NCI-H146 (cell line): ENCODE results near the gene TELO2.
"Not testable (repeated sequence)": the region's sequence is repeated elsewhere in the genome, so short reads cannot be mapped to it uniquely, and the experiment has no call there.

ENCODE experiments used
- DNase-seq: peaks from one replicate; lab custom pipeline; 2025; lab: John Stamatoyannopoulos, UW

TELO2 gene

DNA sequence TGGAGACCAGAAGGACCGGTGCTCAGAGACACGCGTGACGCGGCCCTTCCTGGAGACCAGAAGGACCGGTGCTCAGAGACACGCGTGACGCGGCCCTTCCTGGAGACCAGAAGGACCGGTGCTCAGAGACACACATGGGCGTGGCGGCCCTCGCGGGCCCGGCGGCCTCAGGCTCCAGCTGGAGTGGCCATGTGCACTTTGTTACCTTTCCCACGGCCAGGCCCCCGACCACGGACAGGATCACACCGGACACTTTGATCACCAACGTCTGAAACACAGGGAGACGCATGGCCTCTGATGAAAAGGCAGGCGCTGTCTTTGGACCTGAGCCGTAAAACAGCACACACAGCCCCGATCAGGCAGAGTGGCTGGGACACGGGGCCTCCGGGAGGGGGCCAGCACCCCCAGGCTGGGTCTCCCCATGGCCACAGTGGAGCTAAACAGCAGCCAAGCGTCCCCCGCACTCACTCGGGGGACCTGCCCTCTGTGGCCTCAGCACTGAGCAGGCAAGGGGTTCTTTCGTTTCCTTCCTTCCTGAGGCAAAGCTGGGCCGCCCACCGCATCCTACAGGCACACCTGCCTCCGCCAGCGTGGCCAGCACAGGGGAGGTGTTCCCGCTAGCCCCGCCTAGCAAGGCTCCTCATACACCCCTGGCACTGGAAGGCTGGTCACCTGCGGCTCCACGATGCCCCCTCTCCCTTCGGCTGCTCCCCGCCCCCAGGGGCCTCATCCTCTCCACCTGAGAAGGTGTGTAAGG lies 35.5 kb upstream of the TELO2 start:
- DNase-seq: no peak

DNA sequence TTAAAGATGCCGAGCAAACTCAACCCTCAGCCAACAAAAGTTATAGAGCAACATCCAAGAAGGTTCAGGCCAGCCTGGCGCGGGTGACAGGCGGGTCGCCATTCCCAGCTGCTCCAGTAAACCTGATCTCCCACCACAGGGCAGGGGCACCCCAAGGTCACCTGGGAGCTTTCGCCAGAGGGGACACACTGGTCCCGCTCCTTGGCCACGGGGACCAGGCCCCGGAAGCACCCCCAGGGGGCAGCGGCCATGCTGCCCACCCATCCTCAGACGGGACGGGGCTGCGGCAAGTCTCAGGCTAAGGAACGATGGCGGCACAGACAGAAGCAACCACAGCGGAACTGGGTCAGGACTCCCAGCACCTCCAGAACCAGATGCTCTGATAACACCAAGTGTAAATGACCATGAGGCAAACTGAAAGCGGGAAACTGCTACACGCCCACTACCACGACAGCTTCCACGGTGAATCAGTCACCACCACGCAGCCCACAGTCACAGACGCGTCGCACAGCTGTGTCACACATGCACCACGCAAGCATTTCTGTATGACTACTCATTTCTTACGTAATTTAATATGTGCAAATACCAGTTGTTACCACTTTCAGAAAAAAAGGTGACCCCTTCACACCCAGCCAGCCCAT lies 34.7 kb upstream of the TELO2 start:
- no peak for DNase-seq

DNA sequence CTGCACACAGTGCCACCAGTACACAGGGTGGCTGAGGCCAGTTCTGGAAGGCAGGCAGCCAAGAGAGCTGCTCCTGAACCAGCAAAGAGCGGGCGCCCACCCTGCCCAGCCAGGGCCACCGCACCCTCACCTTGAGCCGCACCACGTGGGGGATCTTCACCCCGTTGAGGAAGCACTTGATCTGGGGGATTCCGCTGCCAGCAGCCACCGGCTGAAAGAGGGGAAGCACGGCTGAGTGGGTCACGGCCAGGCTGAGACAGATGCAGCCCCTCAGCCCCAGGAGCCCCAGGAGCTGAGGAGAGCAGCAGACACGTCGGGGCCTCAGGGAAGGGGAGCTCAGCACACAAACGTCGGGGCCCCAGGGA lies 34.2 kb upstream of the TELO2 start:
- DNase-seq: no peak

DNA sequence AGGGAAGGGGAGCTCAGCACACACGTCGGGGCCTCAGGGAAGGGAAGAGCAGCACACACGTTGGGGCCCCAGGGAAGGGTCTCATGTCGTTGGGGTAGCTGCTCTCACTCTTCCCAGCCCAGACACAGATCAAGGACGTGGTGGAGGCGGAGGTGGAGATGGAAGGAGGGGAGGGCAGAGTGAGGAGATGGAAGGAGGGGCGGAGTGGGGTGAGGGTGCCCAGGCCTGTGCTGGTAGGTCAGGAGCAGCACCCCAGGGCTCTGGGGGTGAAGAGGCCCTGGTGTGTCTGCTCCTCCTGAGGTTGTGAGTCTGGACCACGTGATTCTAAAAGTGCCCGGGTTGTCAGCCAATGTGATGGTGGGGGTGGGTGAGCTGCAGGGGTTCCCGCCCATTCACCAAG lies 33.2 kb upstream of the TELO2 start:
- DNase-seq: no peak

DNA sequence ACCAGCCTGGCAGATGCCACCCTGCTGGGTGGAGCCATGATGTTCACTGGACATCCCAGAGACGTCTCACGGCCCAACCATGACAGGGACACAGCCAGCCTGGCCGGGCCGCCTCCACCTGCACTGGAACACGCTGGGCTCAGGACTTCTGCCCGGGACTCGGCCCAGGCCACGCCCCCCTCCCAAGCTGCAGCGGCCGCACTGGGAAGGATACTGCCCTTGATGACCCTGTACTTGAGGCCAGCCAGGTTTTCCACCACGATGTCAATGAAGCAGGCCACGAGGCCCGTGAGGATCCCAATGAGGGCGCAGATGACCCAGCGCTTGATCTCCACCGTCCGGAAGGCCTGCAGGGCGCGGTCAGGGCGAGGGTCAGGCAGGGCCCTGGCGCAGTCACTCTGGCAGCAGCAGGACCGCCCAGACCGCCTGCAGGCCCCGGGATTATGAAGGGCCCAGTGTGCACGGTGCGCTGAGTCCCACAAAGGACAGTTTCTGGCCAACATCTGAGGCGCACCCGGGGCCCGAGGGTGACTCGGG lies 32.5 kb upstream of the TELO2 start:
- DNase-seq: no peak

DNA sequence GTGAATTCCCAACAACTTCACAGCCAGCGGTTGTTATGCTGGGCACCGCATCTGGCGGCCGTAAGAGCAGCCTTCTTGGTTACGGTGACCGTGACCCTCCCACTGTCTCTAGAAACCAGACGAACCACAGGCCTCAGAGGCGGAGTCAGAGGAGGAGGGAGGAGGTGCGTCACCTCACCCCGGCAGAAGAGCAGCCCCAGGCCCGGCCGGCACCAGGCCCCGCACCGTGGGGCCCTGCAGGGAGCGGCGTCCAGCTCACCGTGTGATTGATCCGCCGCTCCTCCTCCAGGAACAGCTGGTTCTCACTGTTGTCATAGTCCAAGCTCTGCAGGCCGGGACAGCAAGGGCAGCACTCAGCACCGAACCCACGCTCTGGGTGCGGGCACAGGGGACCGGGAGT lies 32.0 kb upstream of the TELO2 start:
- no peak for DNase-seq

DNA sequence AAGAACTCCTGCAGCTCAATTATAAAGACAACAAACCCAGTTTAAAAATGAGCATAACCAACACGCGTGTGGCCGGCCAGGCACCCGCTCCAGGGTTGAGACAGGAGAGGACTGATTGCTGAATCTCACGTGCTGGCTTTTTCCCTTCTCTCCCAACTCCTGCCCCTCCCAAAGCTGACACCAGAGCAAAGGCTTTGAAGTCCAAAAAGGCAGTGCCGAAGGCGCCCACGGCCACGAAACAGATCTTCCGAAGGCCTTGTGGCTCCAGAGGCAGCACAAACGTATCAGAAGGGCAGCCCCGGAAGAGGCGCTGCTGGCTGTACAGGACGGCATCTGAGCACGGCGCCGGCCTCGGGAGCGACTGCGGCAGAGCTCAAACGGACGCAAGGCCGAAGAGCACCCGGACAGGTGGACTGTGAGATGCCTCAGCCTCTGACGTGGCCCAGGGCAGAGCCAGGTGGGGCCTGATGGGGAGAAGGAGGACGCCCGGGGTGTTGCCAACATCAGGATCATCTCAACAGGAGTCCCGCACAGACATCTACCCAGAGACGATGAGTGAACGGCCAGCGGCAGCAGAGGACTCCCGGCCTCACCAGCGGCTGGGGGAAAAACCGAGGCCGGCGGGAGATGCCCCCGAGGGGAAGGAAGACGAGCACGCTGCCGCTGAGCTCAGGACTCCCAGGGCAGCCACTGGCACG lies 28.8 kb upstream of the TELO2 start:
- no peak for DNase-seq

DNA sequence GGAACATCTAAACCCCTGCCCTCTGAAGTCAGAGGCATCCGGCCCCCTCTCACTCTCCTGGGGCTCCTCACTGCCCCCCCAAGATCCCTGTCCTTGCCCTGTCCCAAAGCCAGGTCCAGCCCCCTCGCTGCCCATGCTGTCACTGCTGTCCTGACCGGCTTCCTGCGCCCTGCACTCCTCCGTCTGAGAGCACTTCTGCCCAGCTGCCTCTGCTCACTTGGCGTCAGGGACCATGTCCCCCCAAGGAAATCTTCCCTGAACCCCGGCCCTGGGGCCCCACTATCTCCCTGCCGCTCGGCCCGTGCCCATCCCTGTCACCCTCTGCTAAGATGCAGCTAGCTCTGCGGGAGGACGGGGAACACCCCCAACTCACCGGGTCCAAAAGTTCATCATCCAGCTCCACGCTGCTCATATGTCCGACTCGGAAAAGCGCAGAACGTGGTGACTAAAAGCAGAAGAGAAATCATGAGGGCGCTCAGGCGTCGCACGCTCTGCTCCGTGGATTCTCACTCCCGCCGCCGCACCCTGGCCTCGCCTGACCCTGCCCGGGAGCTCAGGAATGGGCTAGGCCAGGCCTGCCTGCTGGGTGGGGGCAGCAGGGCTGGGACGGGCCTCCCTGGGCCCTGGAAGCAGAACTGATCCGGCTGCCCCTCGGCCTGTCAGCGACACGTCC lies 28.1 kb upstream of the TELO2 start:
- DNase-seq: no peak

DNA sequence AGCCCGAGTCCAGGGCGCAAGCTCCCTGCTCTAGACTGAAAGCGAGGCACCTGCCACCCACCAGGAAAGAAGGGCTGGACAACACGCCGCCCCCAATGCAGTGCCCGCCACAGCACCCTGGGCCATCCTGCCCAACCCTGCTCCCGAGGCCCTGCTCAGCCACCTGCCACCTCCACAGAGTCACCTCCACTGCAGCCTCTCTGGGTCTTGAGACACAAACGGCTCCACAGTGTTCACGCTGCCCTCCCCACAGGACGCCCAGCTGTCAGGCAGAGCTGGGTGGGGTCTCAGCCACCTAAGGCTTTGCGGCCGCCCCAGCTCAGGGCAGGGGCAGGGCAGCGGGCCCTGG lies 27.6 kb upstream of the TELO2 start:
- no peak for DNase-seq

DNA sequence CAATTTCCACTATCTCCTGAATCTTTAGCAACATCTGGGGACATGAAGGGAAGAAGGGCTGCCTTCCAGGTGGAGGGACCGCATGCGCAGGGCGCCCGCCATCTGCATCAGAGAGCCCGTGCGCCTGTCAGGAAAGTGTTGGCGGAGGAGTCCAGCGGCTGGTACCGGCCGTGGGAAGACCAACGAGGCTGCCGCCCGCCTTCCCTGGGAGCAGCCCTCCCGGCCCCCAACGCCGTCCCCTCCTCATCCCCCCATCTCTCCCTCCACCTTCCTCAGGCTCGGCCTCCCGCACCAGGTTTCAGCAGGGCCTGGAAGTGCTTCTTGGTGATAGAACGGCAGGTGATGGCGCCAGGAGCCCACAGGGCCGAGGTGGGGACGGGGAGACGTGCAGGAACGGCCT lies 27.1 kb upstream of the TELO2 start:
- no peak for DNase-seq

DNA sequence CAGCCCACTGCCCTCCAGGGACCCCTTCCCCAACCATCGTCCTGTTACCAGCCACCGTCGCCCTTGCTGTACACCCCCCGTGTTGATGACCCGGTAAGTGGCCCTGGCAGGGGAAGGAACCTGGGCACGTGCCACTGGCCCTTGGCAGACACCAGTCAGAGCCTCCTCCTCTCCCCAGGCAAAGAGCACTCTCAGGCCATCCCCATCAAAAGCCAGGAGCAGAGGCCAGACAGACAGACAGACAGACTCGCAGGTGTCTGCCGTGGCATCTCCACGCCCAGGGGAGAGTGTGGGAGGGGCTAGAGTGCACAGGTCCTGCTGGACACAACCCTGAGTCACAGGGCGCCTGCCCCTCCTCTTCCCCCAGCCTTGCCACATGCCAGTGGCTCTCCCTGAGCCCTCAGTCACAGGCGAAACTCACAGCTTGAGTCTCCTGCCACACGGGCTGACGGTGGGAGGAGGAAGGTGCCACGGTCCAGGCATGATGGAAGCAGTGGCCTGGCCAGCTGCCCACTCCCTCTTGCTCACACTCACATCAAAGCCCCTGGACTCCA lies 26.1 kb upstream of the TELO2 start:
- DNase-seq: no peak

DNA sequence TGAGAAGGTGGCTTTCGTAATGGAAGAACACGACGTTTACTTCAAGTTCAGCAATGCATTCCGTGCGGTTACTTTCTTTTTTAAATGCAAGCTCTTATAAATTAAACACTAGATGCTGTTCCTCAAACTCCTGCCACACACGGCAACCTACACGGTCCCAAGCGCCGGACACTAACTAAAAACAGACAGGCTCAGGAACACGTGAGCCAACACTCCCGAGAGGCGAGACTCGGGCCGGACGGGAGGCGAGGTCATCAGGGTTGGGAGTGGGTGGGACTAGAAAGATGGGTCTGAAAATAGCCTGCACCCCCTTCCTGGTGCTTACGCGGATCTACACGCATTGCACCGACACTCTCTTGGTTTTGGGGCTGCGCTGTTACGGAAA lies 24.7 kb upstream of the TELO2 start:
- no peak for DNase-seq

DNA sequence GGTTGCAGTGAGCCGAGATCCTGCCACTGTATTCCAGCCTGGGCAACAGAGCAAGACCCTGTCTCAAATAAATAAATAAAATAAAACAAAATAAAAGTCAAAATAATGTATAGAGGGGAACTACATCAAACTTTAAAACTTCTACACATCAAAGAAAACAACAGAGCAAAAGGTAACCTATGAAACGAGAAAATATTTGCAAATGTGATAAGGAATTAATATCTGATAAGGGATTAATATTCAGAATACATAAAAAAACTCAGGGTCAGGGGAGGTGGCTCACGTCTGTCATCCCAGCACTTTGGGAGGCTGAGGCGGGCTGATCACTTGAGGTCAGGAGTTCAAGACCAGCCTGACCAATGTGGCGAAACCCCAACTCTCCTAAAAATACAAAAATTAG lies 24.0 kb upstream of the TELO2 start:
- not testable (repeated sequence) for DNase-seq

DNA sequence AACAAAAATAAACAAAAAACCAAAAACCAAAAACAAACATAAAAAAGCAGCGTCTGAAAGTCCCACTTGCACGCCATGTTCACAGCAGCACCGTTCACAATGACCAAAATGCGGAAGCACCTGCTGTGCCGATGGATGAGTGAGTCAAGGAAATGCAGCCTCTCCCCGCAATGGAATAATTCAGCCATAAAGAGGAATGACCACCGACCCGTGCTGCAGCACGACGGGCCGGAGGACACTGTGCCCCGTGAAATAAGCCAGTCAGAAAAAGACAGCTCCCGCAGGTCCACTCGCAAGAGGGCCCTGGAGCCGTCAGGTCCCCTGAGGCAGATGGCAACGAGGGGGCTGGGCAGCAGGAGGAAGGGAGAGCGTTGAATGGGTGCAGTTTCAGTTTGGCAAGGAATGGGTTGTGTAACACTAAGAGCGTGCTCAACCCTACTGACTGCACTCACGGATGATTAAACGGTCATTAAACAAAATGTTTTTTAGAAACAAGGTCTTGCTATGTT lies 23.4 kb upstream of the TELO2 start:
- DNase-seq: no peak

DNA sequence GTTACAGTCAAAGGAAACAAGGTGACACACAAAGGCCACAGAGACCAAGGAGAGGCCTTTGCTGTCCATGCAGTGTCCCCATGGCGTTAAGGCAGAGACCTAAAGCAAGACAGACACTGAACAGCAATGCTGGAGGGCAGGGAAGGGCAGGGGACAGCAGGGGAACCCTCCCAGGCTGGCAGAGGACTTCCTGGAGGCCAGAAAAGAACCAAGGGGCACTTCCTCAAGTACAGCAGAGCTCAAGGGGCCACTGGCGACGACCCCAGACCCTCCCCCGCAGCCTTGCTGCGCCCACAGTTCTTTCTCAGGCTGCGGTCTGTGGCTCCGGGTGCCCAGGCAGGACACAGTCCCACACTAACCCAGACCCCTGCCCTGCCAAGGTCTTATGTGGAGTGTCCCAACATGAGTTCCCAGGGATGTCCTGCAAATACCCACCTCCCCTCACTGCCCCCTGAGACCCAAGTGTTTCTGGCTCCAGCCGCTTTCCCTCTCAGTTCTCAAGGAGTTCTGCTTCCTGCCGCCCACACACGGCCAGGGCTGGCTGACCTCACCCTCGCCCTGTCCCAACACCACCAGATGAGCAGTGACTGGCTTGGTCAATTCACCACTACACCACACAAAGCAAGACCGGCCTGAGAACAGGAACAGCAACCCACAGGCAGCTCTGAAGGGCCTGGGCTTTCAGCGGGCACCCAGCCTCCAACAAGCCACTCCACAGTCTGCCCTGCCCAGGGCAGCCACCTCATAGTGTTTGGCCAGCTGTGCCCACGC lies 22.5 kb upstream of the TELO2 start:
- no peak for DNase-seq

DNA sequence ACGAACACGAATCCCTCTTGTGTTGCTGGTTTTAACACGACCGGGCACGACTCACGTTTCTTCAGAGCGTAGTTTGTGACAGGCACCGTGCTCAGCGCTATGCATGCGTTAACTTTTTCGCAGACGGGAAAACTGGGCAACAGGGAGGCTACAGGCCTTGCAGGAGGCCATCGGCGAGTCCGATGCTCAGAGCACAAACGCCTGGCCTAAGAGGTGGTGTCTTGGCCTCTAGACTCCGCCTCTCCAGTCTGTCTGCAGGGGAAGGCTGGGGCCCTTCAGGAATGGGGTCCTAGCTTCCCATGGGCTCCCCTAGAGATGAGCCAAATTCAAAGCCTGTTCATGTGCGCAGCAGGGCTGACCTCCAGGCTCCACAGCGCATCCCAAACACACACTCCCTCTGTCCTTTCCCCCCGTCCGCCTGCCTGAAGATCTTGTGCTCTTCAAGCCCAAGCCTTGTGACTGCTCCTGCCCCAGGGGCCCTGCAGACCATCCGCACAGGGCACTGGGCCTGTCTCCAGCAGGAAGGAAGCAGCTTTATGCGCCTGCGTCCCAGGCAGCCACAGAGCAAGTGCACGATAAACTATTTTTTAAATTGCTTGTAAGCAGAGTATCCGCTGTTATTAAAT lies 21.5 kb upstream of the TELO2 start:
- DNase-seq: no peak

DNA sequence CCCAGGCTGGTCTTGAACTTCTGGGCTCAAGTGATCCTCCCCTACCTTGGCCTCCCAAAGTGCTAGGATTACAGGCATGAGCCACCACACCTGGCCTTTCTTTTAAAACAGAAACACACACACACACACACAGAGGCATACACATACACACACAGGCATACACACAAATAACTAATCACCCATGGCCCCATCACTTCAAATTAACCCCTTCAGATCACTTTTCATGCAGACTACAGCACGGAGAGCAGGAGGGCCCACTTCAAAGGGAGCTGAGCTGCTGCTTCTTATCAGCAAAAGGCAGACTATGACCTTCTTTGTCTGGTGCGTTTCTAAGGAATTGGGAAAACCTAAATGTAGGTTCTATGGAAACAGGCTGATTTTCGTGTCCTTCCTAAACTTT lies 20.2 kb upstream of the TELO2 start:
- no peak for DNase-seq

DNA sequence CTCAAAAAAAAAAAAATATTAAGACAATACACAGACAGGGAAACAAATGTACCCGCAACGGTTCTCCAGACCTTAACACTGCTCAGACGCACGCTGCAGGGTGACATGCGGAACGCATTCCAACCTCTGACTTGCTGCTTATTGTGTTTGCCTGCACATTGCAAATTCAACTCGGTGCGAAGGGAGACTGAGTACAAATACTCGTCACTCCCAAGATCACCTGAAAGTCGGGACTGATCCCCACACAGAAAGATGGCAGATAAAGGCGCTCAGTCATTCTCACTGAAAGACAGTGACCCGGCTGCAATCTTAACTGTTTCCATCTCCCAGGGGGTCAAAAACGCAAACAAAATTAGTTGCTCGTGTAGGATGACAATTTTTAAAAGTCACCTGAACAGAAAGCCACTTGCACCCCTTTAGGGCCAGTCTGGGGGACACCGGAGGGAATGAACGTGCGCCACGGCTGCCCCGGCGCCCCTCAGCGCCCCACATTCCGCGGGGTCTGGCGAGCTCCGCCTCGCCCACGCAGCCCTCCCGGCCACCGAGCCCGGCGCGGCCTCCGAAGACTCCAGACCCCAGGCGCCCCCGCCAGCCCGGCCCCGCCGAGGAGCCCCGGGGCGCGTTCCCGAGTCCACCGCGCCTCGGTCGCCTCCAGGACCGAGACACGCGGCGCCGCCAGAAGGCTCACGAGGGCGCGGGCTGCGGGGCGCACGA lies 18.9 kb upstream of the TELO2 start:
- DNase-seq: no peak

DNA sequence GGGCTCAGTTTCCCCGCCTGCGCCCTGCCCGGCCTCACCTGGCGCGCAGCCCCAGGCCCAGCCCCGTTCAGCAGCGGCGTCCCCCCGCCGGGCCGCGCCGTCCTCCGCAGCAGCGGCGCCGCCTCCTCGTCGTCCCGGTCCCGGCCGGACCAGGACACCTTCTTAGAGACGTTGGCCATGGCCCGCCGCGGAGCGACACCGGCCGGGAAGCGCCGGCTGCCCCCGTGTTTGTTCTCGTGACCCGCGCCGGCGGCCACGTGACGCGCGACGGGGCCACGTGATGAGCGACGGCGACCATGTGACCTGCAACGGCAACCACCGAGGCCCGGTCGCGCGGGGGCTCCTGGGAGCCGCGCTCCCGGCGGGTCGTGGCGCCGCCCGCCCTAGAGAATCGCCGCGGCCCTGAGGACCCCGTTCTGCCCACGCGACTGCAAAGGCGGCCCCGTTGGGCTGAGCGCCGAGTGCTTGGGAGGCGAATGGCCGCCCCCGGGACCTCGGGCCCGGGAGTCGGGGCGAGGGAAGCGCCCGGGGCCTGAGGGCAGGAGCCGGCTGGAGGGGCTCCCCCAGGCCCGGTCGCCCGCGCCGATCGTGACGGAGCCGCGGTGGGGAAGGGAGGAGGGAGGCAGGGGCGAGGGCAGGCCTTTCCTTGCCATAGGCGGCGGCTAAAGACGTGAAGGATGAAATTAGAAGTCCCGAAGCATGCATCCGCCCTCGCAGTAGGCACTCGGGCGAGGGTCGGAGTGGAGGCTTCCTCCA lies 18.2 kb upstream of the TELO2 start, which contains the start of gene CLCN7:
Gene CLCN7, minus strand, starts transcription at position 233 of the 756 bp plus-strand sequence. Its CDS starts 54 bp downstream, at position 179.
- peak; percentile 84 for DNase-seq
